Astrocyte (in vitro differentiated cells and primary cell): ENCODE measurements around the gene PSMC3IP.

Experiments used
- CTCF ChIP-seq: IDR thresholded peaks from 2 replicates; pipeline ENCODE4 v1.5.1; 2011; ENCODE audit warnings: low read depth, mild to moderate bottlenecking, inconsistent platforms, low read length, moderate library complexity; ENCODE audit not compliant: insufficient read depth
- EZH2 ChIP-seq: IDR thresholded peaks from 2 replicates; pipeline ENCODE4 v1.6.1; 2012; ENCODE audit warnings: mild to moderate bottlenecking, low read length, inconsistent platforms; ENCODE audit not compliant: insufficient read depth

- TF ChIP-seq CTCF (no peak), EZH2 (no peak)
Observed at GRCh38 chr17:42529061-42529460, 48.5 kb downstream of the PSMC3IP start.
